LNCaP clone FGC (cell line): Measurements from ENCODE around the gene DIPK1C.

Experiments
- DNase-seq: peaks from one replicate; pipeline ENCODE4 v3.0.0-alpha.2; 2011; ENCODE audit warnings: low read depth
- H3K4me3 ChIP-seq: 2 replicates; pipeline ENCODE4 v1.5.1; 2011; ENCODE audit warnings: mild to moderate bottlenecking, low read depth, low read length, control low read depth
- CTCF ChIP-seq: IDR thresholded peaks from 2 replicates; pipeline ENCODE4 v1.5.1; 2012; ENCODE audit warnings: mild to moderate bottlenecking; ENCODE audit not compliant: control insufficient read depth, insufficient read depth; ENCODE audit errors: extremely low read depth

DIPK1C gene

GRCh38 chr18:74473976-74474640 is 17.0 kb upstream of the DIPK1C start:
- no peak overlapping the region for H3K4me3 ChIP-seq
- TF ChIP-seq CTCF: no peak
- no peak for DNase-seq

- H3K4me3 ChIP-seq: no peak overlapping the region
- no peak for TF ChIP-seq CTCF
- DNase-seq: no peak
These were observed 15.2 kb upstream of the DIPK1C start for GRCh38 chr18:74472312-74472711.

- TF ChIP-seq CTCF: no peak
- DNase-seq: peak; percentile 74
These were observed 11.5 kb upstream of the DIPK1C start for GRCh38 chr18:74468547-74469061.

GRCh38 chr18:74465775-74466174 is 8.7 kb upstream of the DIPK1C start:
- DNase-seq: peak; percentile 86
- H3K4me3 ChIP-seq: no peak overlapping the region
- TF ChIP-seq CTCF: no peak

More at GRCh38 chr18:74468547-74469061, 11.5 kb upstream of the DIPK1C start:
- no peak overlapping the region for H3K4me3 ChIP-seq

GRCh38 chr18:74463983-74464382 is 6.9 kb upstream of the DIPK1C start:
- H3K4me3 ChIP-seq: no peak overlapping the region
- no peak for TF ChIP-seq CTCF
- DNase-seq: no peak

- no peak for TF ChIP-seq CTCF
- DNase-seq: no peak
These were observed 6.1 kb upstream of the DIPK1C start for GRCh38 chr18:74463254-74463653.

GRCh38 chr18:74460825-74461224 is 3.7 kb upstream of the DIPK1C start:
- no peak overlapping the region for H3K4me3 ChIP-seq
- TF ChIP-seq CTCF: no peak
- no peak for DNase-seq

More at GRCh38 chr18:74463254-74463653, 6.1 kb upstream of the DIPK1C start:
- no peak overlapping the region for H3K4me3 ChIP-seq
